DMS114 treated with DMSO at 0.1 percent for 48 hours (cell line): ENCODE results near the gene FREM3.
A peak's percentile ranks its signal among the peaks of the same experiment; 100 is the strongest.
"Not testable (repeated sequence)": the region's sequence is repeated elsewhere in the genome, so short reads cannot be mapped to it uniquely, and the experiment has no call there.

Experiments used
- DNase-seq: peaks from one replicate; lab custom pipeline; 2025; ENCODE audit not compliant: unreplicated experiment; lab: John Stamatoyannopoulos, UW

FREM3 gene

DNA sequence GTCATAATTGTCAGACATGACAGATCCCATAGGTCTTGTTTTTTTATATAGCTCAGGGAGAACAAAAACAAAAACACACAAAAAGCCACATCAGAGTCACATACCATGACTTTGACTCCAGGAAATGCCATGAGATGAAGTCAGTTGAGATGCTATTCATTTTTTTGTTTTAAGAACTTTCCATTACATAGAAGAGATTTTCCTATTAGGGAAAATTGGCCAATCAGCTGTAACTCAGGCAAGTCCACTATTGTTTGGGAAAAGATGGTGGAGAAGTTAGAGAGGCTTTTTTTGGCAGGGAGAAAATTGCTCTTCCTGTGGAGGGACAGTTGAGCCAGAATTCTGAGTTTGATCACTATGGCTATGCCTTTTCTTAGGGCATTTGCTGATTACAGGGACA is 114.4 kb downstream of the FREM3 start:
- DNase-seq: no peak

DNA sequence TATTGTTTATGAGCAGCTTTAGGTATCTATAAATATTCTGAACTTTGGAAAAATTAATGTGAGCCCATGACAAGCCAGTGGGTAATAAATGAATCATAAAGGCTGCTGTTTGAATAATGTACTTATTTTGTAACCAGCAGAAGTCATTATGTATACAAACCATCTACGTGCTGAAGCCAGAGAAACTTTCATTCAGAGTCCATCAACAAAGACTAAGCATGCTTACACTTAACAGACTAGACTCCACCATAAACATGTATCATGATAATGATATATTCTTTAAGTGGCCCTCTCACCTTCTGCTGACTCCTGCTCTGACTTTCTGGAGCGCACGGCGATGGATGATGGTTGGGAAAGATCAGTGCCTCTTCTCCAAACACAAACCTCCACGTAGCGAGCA is 114.9 kb downstream of the FREM3 start:
- DNase-seq: no peak

DNA sequence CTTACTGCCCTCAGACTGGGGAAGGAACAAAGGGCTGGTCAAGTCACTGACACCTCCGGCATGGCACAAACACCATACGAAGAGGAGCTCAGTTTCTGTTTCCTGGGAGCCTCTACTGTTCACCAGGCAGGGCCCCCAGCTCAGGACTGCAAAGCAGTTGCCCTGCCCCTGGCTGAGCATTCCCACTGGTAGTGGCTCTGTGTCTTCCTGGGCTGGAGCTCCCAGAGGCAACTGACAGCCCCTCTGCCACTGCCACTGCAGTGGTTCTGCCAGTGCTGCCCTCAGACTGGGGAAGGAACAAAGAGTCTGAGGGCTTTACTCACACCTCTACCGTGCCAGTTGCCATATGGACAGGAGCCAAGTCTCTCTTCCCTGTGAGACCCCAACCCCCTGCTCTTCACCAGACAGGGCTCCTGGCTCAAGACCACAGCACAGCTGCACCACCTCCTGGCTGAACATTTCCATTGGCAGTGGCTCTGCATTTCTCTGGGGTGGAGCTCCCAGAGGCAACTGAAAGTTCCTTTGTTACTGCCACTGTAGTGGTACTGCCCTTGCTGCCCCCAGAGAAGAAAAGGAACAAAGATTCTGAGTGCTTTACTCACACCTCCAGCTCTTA is 119.0 kb downstream of the FREM3 start:
- DNase-seq: no peak

DNA sequence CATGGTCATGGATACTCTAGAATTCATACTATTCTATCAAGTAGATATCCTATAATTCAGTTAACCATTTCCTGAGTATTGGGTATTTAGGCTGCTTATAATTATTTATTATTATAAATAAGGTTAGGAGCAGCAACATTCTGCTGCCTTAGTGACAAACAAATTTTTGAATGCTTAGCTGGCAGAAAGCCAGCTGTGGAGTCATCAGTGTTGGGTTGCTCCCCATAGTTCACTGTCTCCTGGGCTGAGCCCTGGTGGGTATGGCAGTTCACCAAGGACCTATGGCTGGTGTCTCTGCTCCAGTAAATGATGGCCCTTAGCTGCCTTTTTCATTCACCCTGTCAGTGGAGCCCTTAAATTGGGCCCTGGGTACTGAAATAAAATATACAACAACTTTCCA is 125.1 kb downstream of the FREM3 start:
- DNase-seq: no peak

DNA sequence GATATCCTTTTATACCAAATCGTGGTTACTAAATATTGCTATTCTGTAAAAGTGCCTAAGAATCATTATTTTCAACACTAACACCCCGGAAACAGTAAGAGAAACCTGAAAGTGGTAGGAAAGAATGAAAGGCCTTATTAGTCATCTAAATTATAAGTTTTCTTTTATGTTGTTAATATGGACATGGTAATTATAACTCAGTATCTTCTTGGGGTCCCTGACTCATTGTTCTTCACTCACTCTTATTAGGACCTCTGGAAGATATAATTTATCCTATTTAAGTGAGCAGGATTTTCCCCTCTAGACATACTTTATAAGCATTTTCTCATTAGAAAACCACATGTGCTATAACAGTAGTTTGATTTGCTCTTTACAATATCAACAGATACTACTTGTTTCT is 136.0 kb downstream of the FREM3 start:
- DNase-seq: no peak

DNA sequence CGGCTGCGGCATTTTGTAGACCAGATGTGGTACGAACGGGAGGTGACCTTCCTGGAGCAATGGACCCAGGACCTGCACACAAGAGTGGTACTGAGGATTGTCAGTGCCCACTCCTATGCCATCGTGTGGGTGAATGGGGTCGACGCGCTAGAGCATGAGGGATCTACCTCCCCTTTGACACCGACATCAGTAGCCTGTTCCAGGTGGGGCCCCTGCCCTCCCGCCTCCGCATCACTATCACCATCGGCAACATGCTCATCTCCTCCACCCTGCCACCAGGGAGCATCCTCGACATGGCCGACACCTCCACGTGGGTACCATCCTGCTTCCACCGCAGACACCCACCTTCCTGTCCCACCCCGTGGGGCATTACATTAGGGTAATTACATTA is 140.7 kb downstream of the FREM3 start:
- no peak for DNase-seq

DNA sequence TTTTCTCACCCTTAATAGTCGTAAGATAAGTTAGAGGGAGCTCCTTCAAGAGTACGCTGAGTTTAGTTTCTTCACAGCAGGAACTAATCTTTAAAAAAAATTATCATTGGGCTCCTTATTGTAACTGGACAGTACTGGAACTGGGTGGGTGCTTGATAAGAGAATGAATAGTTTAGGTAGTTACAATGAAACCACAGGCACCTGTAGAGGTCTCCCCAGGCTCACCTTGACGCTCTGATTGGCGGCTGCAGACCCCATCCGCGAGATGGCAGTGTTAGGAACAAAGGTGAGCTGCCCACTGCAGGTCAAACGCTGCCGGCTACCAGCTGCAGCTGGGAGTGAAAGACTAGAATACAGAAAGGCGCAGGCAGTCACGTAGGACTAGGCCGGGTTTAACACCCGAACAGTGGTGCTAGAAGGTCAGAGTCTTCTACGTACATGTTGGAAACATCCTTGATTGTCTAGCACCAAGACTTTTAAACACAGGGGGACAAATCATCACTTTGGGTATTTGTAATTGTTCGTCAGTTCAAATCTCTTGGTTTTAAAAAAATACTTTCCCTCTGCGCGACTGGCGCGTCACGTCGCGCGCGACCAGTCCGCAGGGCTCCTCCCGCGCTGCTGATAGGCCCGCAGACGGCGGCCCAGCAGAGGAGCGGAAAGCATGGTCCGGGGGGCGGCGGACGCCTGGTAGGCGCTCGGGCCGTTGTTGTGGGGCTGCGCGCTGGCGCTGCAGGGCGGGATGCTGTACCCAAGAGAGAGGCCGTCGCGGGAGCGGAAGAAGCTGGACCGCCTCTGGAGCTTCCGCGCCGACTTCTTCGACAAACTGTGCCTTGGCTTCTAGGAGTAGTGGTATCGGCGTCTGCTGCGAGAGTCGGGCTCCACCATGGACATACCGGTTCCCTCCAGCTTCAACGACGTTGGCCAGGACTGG is 141.4 kb downstream of the FREM3 start:
- DNase-seq: peak; percentile 49

- DNase-seq: no peak
Measured at GRCh38 chr4:143558286-143558685, 142.2 kb downstream of the FREM3 start.

- no peak for DNase-seq
Measured at GRCh38 chr4:143555676-143556075, 144.8 kb downstream of the FREM3 start.

GRCh38 chr4:143554728-143555597 is 145.5 kb downstream of the FREM3 start:
- no peak for DNase-seq

DNA sequence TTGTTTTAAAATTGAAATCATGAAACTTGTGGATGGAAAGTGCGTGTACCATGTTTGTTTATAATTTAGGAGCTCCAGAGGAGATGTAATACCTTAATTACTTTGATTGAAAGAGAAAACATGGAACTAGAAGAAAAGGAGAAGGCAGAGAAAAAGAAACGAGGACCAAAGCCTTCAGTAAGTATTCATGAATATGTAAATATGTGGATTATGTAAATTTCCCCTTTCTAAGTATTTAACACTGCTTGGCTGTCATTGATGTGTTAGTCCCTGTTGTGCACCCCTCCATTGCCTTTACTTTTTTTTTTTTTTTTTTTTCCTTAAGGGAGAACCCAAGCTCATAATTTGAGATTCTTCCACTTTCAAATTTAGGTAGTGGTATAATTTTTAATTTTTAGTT is 150.5 kb downstream of the FREM3 start:
- no peak for DNase-seq

DNA sequence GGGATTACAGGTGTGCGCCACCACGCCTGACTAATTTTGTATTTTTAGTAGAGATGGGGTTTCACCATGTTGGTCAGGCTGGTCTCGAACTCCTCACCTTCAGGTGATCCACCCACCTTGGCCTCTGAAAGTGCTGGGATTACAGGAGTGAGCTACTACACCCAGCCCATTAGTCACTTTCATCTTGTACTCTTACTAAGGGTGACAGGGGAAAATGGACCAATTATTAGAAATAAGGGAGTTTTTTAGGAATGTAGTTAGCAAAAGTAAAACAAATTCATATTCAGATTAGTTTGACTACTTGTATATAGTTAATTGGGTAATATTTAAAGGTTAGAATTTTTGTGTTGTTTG is 160.8 kb downstream of the FREM3 start:
- DNase-seq: no peak

GRCh38 chr4:143538979-143539669 is 161.4 kb downstream of the FREM3 start:
- DNase-seq: no peak

- DNase-seq: no peak
Measured at GRCh38 chr4:143531788-143532491, 168.5 kb downstream of the FREM3 start.

- no peak for DNase-seq
Measured at GRCh38 chr4:143531380-143531779, 169.1 kb downstream of the FREM3 start.

- not testable (repeated sequence) for DNase-seq
Measured at GRCh38 chr4:143528046-143528445, 172.4 kb downstream of the FREM3 start.
